Activated naive CD8-positive, alpha-beta T cell treated with anti-CD3 and anti-CD28 coated beads, Interleukin-2, amount 10 ng/mL, durations not matched to agents 7 days and 5 days (primary cell): ENCODE data around the gene CTAGE15. TPM values are rescaled to one million over a fixed set of nuclear protein-coding genes. Genes with fewer than 3 reads are reported as not detected.
"Not testable (repeated sequence)": the region's sequence is repeated elsewhere in the genome, so short reads cannot be mapped to it uniquely, and the experiment has no call there.

Experiments
- ATAC-seq: fragments of 150-1000 bp; cut with Tn5 transposase; one replicate; pipeline ENCODE4 v1.10.0; 2021; ENCODE audit warnings: low read depth, moderate library complexity
- POLR2A ChIA-PET: fragments of 350-600 bp; sonication (Branson Sonifier 250); formaldehyde crosslinking; loops from one replicate; lab custom pipeline; 2021; ENCODE audit warnings: antibody characterized with exemption; lab: Charles Lee
- DNase-seq: peaks from one replicate; pipeline ENCODE4 v3.0.0; 2021
- H3K27ac Mint-ChIP-seq: one replicate; pipeline ENCODE4 v1.8.0; 2022; ENCODE audit warnings: mild to moderate bottlenecking, mixed read lengths
- H3K27me3 Mint-ChIP-seq: one replicate; pipeline ENCODE4 v1.8.0; 2022; ENCODE audit warnings: mild to moderate bottlenecking, moderate library complexity, mixed read lengths
- H3K36me3 Mint-ChIP-seq: one replicate; pipeline ENCODE4 v1.8.0; 2021; ENCODE audit warnings: mild to moderate bottlenecking, mixed read lengths
- H3K4me1 Mint-ChIP-seq: one replicate; pipeline ENCODE4 v1.8.0; 2021; ENCODE audit warnings: mixed read lengths
- H3K4me3 Mint-ChIP-seq: one replicate; pipeline ENCODE4 v1.8.0; 2022; ENCODE audit warnings: mild to moderate bottlenecking, moderate library complexity, mixed read lengths
- H3K9me3 Mint-ChIP-seq: one replicate; pipeline ENCODE4 v1.8.0; 2021; ENCODE audit warnings: mixed read lengths
- total RNA-seq, 2 experiments: library from RNA; stranded (reverse); gene quantifications; one replicate each; pipeline ENCODE4 v1.2.3, GENCODE V29; 2021

CTAGE15 gene
- total RNA-seq, 2 experiments from 2014 or later: 0.47 TPM; not detected in 1

DNA sequence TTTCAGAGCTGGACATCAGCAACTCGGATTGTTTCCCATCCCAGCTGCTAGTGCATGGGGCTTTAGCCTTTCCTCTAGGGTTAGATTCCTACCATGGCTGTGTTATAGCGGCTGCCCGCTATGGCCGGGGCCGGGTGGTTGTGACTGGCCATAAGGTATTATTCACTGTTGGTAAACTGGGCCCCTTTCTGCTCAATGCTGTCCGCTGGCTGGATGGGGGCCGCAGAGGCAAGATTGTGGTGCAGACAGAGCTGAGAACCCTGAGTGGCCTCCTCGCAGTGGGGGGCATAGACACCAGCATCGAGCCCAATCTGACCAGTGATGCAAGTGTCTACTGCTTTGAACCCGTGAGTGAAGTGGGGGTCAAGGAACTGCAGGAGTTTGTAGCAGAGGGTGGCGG lies 26.5 kb downstream of the CTAGE15 start:
- H3K27me3 Mint-ChIP-seq, ATAC-seq, H3K27ac Mint-ChIP-seq, H3K36me3 Mint-ChIP-seq, DNase-seq, H3K9me3 Mint-ChIP-seq, H3K4me1 Mint-ChIP-seq, H3K4me3 Mint-ChIP-seq, POLR2A ChIA-PET: not testable (repeated sequence)

DNA sequence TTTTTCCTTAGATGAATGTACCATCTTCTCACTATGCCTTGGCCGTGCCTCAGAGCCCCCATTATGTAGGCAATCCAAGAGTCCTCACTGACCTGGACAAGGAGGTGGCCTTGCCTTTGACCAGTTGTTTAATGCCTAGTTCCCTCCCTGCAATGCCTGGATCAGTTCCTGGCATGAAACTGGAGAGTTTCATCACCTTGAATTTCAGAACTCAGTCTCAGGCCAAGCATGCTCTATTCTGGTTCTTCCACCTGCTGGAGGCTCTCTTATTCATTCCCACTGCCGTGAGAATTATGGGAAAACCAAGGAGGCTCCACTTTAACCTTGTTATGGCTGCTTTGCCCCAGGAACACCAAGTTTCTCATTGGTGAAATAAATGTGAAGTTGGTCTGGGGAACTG lies 31.9 kb downstream of the CTAGE15 start:
- not testable (repeated sequence) for H3K27me3 Mint-ChIP-seq, ATAC-seq

DNA sequence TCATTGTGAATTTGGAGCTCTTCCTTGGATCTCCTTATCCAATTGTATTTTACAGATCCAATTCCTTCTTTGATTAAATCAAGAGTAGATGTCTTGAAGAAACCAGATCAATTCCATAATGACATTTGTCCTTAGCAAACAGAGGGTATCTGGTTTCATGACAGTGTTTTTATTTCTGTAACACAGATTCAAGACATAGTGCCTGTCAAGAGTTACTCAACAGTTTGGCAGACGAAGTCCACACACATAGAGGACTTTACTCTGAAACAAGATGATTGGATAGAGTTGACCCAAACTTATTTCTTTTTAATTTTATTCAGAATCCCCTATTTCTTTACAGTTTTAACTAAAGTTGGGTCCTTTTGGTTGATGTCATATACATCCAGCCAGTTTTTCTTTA lies 34.5 kb downstream of the CTAGE15 start:
- H3K9me3 Mint-ChIP-seq, H3K27me3 Mint-ChIP-seq, H3K36me3 Mint-ChIP-seq, POLR2A ChIA-PET, H3K27ac Mint-ChIP-seq, DNase-seq, ATAC-seq, H3K4me3 Mint-ChIP-seq, H3K4me1 Mint-ChIP-seq: not testable (repeated sequence)

More for the DNA sequence above, 31.9 kb downstream of the CTAGE15 start:
- H3K9me3 Mint-ChIP-seq, H3K27ac Mint-ChIP-seq, POLR2A ChIA-PET, H3K4me3 Mint-ChIP-seq, H3K4me1 Mint-ChIP-seq, H3K36me3 Mint-ChIP-seq, DNase-seq: not testable (repeated sequence)

DNA sequence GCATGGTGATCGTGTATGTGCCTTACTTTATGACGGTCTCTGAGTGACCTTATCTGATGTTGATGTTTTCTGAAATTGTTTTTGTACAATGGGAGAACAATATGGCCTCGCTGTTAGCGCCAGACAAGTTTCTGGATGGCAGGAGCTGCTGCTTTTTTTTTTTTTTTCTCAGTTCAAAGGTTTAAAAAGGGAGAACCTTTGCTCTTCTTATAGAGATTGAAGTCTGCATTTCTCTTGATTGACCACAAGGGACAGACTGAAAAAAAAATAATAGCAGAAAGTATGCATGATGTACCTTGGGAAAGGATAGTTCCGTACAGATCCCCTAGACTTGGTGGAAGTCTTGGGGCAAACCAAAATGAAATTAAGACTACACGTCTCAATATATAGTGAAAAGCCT lies 43.9 kb downstream of the CTAGE15 start:
- H3K36me3 Mint-ChIP-seq, ATAC-seq, DNase-seq, H3K4me3 Mint-ChIP-seq, H3K4me1 Mint-ChIP-seq, POLR2A ChIA-PET, H3K27ac Mint-ChIP-seq, H3K9me3 Mint-ChIP-seq, H3K27me3 Mint-ChIP-seq: not testable (repeated sequence)

DNA sequence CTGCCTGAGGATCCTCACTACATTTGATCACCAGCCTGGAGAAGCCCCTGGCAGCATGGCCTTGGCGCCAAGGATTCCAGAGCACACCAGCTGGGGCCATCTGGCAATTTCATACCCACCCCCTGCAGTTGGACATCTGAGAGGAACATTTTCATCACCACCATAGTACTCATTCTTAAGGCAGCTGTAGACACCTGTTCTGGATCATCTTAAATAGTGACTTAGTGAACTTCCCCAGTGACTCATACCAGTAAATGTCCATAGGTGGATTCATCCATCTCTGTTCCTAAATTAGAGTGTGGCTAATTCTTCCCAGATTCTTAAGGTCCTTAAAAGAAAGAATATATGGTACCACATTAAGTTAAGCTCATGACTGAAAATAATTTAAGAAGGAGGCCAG lies 45.6 kb downstream of the CTAGE15 start:
- ATAC-seq, DNase-seq, H3K27ac Mint-ChIP-seq, H3K36me3 Mint-ChIP-seq, H3K4me1 Mint-ChIP-seq, POLR2A ChIA-PET, H3K4me3 Mint-ChIP-seq, H3K27me3 Mint-ChIP-seq, H3K9me3 Mint-ChIP-seq: not testable (repeated sequence)

DNA sequence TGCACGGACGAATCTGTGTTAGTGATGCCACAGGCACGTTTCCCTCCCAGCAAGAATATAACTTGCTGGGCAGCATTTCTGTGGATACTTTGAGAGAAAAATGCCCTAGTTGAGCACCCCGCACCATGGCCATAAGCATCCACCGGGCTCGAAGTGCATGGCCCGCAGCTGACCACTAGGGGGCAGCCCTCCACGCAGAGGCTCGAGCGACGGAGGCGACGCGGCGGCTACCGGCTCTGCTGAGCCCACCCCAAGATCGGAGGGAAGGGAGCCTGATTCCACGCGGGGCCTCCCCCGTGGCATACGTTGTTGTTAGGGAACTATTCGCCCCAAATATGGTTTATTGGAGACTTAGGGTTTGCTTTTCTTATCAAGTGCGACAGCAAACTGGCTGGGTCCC lies 48.5 kb downstream of the CTAGE15 start:
- peak; percentile 35 for ATAC-seq
- DNase-seq, H3K9me3 Mint-ChIP-seq, H3K4me3 Mint-ChIP-seq, H3K36me3 Mint-ChIP-seq, H3K27me3 Mint-ChIP-seq, POLR2A ChIA-PET, H3K4me1 Mint-ChIP-seq, H3K27ac Mint-ChIP-seq: not testable (repeated sequence)

DNA sequence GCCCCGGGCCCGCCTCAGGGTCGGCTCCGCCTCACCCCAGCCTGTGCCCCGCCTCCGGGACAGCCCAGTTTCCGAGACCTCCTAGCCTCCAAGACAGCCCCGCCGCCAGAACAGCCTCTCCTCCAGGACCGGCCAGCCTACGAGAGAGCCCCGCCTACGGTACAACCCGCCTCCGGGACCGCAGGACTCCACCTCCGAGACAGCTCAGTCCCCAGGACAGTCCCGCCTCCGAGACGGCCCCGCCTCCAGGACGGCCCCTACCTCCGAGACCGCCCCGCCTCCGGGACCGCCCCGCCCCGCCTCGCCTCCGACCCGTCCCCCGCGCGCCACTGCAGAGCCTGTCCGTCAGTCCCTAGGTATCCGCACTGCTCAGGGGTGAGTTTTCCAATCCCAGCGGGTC lies 49.0 kb downstream of the CTAGE15 start, which contains the start of gene TCAF2:
Gene TCAF2, plus strand, starts transcription at position 329 of the 400 bp plus-strand sequence.
- peak; percentile 91 for ATAC-seq
- H3K4me1 Mint-ChIP-seq, H3K36me3 Mint-ChIP-seq, H3K27me3 Mint-ChIP-seq, H3K4me3 Mint-ChIP-seq, POLR2A ChIA-PET, H3K27ac Mint-ChIP-seq, DNase-seq, H3K9me3 Mint-ChIP-seq: not testable (repeated sequence)

DNA sequence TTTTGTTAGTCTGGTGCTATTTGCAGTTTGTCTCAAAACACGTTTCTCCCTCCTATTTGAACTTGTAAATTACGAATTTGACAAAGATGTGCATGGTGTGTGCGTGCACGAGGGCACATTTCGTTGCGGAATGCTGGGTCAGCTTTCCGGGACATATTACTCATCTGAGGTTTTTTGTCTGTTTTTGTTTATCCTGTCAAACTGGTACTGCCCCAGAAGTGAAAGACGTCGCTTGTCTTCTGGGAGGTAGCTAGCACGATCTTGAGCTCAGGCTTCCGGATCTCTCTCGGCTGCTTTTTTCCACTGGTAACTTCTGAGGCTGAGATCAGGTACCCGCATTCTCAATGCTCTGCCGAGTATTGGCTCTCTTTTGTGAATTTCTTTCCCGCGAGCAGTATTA lies 49.6 kb downstream of the CTAGE15 start:
- ATAC-seq: peak; percentile 46
- H3K36me3 Mint-ChIP-seq, H3K27ac Mint-ChIP-seq, DNase-seq, H3K4me1 Mint-ChIP-seq, H3K27me3 Mint-ChIP-seq, POLR2A ChIA-PET, H3K4me3 Mint-ChIP-seq, H3K9me3 Mint-ChIP-seq: not testable (repeated sequence)

DNA sequence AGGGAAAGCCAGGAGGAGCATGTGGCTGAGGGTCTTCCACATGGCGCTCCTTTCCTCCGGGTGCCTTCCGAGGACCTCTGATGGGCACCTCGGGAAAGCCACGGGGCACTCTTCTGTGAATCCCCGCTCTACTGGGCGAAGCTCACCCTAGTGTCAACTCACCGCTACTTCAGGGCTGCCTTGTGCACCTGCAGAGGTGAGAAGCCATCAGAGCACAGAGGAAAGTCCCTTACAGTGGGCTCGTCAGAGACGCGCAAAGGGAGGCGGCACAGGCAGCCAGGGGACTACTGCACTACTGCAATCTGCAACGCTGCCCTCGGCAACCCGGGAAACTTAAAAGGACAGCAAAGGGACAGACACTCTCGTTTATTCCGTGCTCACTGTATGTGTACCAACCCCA lies 50.5 kb downstream of the CTAGE15 start:
- DNase-seq, POLR2A ChIA-PET, H3K36me3 Mint-ChIP-seq, H3K4me1 Mint-ChIP-seq, H3K4me3 Mint-ChIP-seq, H3K9me3 Mint-ChIP-seq, H3K27ac Mint-ChIP-seq, H3K27me3 Mint-ChIP-seq: not testable (repeated sequence)
- peak; percentile 27 for ATAC-seq

Other genes with a start within 250 kb of the CTAGE15 start
- 1 to 10 TPM; 2.3 to 2.9 TPM for gene FAM131B, start 209.1 kb upstream of the CTAGE15 start, total RNA-seq
- gene ZYX, start 190.5 kb upstream of the CTAGE15 start, total RNA-seq: 100 to 1,000 TPM; 199 to 200 TPM
- 10 to 100 TPM; 27.3 to 28.2 TPM for gene EPHA1, start 162.9 kb upstream of the CTAGE15 start, total RNA-seq
- under 1 TPM in 1 of 2 experiments, not detected in 1; 0.65 TPM for gene TAS2R60, start 128.3 kb upstream of the CTAGE15 start, total RNA-seq
- not detected for gene TAS2R41, start 93.9 kb upstream of the CTAGE15 start, total RNA-seq
- gene TCAF2, start 49.2 kb downstream of the CTAGE15 start, total RNA-seq: 10 to 100 TPM; 20.3 to 20.9 TPM
- 1 to 10 TPM; 1.5 to 1.9 TPM for gene CTAGE6, start 185.9 kb downstream of the CTAGE15 start, total RNA-seq